Psoas muscle (tissue), 8 donors: ENCODE measurements around the gene CLCNKA. TPM values are rescaled to one million over a fixed set of nuclear protein-coding genes. Genes with fewer than 3 reads are reported as not detected.

Experiments used
- ATAC-seq, 4 donors: fragments of 200-7000 bp; cut with Tn5 transposase; one replicate each; pipeline ENCODE4 v1.9.1; 2020; ENCODE audit warnings: moderate library complexity in 3 of 4, mild to moderate bottlenecking in 2 of 4
- DNase-seq, 2 donors: peaks; one replicate each; pipeline ENCODE4 v3.0.0-alpha.2; 2020
- H3K27ac ChIP-seq: fragments of 200-600 bp; one replicate; pipeline ENCODE4 v1.8.0; 2022
- H3K27me3 ChIP-seq, 3 donors: fragments of 200-600 bp in 1 of 3; one replicate each; pipeline versions ENCODE4 v1.6.1 to v1.8.0; 2013 to 2022; ENCODE audit warnings: low read length in 2 of 3, mild to moderate bottlenecking in 2 of 3, moderate library complexity in 1 of 3; ENCODE audit not compliant: insufficient read depth in 3 of 3
- H3K36me3 ChIP-seq, 2 donors: fragments of 200-600 bp in 1 of 2; one replicate each; pipeline versions ENCODE4 v1.6.1 to v1.8.0; 2013 to 2022; ENCODE audit warnings: low read depth in 1 of 2, mild to moderate bottlenecking in 1 of 2, moderate library complexity in 1 of 2; ENCODE audit not compliant: insufficient read depth in 1 of 2
- H3K4me1 ChIP-seq: fragments of 200-600 bp; one replicate; pipeline ENCODE4 v1.8.0; 2022
- H3K4me3 ChIP-seq: fragments of 200-600 bp; one replicate; pipeline ENCODE4 v1.8.0; 2022; ENCODE audit warnings: mild to moderate bottlenecking
- H3K9me3 ChIP-seq: fragments of 200-600 bp; one replicate; pipeline ENCODE4 v1.8.0; 2022
- WGBS, 3 donors: extraction: QIAGEN DNeasy Blood & Tissue Kit; methylation state at CpG; one replicate each; pipeline versions ENCODE4 v1.1.6 to v1.1.7; 2013; 5-methylcytosine and 5-hydroxymethylcytosine counted together
- intact Hi-C, 2 donors: fragments of 100-400 bp; cut with DNase I; formaldehyde crosslinking; loops; one replicate each; pipeline versions ENCODE4 v1.11.0 to v1.14.2; 2022
- polyA plus RNA-seq, 3 donors: library from polyadenylated mRNA; stranded (reverse); fragments of 200-250 nt; gene quantifications; one replicate each; pipeline ENCODE4 v1.2.3, GENCODE V29; 2013
- total RNA-seq, 4 donors: library from RNA; stranded (reverse); fragmentation: NEBNext Ultra II Directional in 2 of 4; extraction: Animal tissue kit (Norgen Biotek cat#: 25700) in 2 of 4; gene quantifications; one replicate each; pipeline versions ENCODE4 v1.2.1 to v1.2.4, GENCODE V29; 2021 to 2023
- TF ChIP-seq, protein P1 (sequence below): fragments of 200-600 bp; IDR thresholded peaks from one replicate; pipeline ENCODE4 v1.8.0; 2022; ENCODE audit warnings: antibody characterized with exemption
- donor health status: healthy with polysubstance abuse.
- donor health status: DM: no; HTN: no; CAD: no; lungs with moderate emphysema.
- donor health status: Bipolar disorder and iron deficiency.
- donor health status: healthy.
- donor health status: DM: yes; HTN: yes; CAD: no.
- donor health status: DM: no; HTN: no; CAD: no.
- donor health status: DM: no; HTN: no; CAD: no.
- donor health status: DM: yes; HTN: yes; CAD: no.

The CLCNKA gene
- total and polyA plus RNA-seq, 7 donors = 0.30 to 2.2 (median 1.2) TPM

DNA sequence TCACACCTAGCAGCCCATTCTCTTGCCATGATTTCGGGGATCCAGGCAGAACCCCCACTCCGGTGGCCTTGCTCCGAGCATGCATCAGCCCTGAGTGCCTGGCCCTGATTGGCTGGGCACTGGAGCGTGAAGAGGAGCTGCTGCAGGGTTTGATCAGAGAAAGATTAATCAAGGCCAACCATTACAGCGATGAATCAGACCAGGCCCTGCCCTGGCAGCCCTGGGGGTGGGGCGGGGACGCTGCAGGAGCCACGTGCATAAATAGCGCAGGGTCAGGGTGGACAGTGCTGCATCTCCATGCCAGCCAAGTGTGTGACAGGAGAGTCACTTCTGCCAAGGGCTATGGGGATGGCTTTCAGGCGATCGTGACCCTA is 55.0 kb downstream of the CLCNKA start:
- Histone ChIP-seq H3K9me3 (no peaks in the 10 kb centered on the region), H3K27ac (no peak overlapping the region), H3K27me3 (peaks cover 0 to 18% (median 2%) of the 10 kb centered on the region in 3 donors), H3K36me3 (no peaks in the 10 kb centered on the region), H3K4me1 (no peaks in the 10 kb centered on the region), H3K4me3 (no peak overlapping the region)
- WGBS, 3 donors = 56 to 66% (median 65%) methylated on average over 10 to 11 of the region's 11 CpGs
- DNase-seq (peak; percentile 53 to 59), ATAC-seq (peak; percentile 33 to 60 (median 48))
- intact Hi-C loops = loop anchor here in 1 of 2 donors (5.0 kb wide), 1 partner anchor 165 kb away; no protein-coding TSS in a partner anchor
- TF ChIP-seq, protein P1, sequence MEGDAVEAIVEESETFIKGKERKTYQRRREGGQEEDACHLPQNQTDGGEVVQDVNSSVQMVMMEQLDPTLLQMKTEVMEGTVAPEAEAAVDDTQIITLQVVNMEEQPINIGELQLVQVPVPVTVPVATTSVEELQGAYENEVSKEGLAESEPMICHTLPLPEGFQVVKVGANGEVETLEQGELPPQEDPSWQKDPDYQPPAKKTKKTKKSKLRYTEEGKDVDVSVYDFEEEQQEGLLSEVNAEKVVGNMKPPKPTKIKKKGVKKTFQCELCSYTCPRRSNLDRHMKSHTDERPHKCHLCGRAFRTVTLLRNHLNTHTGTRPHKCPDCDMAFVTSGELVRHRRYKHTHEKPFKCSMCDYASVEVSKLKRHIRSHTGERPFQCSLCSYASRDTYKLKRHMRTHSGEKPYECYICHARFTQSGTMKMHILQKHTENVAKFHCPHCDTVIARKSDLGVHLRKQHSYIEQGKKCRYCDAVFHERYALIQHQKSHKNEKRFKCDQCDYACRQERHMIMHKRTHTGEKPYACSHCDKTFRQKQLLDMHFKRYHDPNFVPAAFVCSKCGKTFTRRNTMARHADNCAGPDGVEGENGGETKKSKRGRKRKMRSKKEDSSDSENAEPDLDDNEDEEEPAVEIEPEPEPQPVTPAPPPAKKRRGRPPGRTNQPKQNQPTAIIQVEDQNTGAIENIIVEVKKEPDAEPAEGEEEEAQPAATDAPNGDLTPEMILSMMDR = no peak

DNA sequence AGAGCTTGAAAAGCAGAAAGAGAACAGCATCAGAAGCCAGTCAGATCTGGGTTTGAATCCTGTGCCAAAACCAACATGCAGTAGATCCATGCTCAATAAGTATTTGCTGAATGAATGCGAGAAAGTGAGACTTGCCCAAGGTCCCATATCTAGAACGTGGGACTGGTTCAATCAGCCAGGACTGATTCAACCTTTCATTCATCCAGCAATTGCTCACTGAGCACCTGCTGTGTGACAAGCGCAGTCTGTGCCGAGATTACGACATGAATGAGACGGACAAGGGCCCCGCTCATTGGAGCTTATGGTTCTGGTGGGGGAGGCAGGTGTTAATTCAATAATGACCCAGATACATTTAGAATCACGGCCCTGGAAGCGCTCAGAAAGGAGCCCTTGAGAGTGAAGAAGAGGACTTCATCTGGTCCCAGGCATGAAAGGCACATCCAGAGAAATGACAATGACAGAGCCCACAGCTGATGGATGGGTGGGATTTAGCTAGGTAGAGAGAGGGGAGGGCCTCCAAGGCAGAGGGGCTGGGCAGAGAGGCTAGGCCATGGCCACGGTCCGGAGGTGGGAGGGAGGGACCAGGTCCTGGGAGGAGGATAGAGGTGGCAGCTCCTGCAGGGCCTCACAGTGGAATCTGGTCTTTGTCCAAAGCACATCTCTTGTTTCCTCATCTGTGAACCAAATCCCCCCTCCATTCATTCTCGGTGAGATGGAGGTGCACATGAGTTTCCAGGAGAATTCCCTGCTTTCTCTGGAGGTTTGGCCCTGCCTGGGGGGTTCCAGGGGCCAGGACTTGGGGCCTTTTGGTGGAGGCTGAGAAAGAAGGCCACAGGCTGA is 55.8 kb downstream of the CLCNKA start:
- H3K4me3 ChIP-seq = no peak overlapping the region
- no peaks in the 10 kb centered on the region for H3K4me1 ChIP-seq
- no peak overlapping the region for H3K27ac ChIP-seq
- ATAC-seq (no peak), DNase-seq (peak in 1 of 2 donors; percentile 40)
- WGBS, 3 donors = 69 to 86% (median 80%) methylated on average over 12 of the region's 12 CpGs
- peaks cover 0 to 12% (median 2%) of the 10 kb centered on the region in 3 donors for H3K27me3 ChIP-seq
- intact Hi-C loops = loop anchor here in 1 of 2 donors (2.0 to 5.0 kb wide), 2 partner anchors 109 to 165 kb away; no protein-coding TSS in a partner anchor
- TF ChIP-seq, protein P1 = no peak
- H3K36me3 ChIP-seq = no peaks in the 10 kb centered on the region
- H3K9me3 ChIP-seq = no peaks in the 10 kb centered on the region

DNA sequence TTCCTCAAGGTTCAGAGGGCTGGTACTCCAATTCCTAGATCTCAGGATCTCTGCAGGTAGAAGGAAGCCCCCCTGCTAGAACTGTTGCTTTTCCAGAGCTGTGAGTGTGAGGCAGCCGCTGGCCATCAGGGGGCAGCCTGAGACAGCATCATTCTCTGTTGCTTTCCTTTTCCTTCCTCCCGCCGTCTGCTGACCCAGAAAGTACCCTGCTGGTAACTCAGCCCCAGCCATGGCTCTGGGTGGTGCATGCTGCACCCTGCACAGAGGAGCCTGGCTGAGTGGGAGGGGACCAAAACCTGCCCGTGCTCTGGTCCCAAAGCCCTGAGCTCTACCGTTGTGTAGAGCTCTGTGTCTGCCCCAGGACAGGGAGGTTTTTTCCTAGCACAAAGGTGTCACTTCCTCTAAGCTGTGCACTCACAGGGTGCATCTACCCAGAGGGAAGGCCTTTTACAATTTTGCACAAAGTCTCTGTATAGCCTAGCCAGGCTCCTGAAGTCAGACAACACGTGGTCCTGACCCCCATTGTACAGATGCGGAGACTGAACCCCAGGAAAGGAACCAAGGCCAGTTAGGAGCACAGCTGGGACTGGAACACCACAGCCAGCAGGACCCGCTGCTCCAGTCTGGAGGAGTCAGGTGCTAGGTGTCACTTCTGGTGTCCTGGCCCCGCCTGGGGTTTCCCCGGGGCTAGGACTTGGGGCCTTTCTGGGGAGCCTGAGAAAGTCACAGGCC is 57.3 kb downstream of the CLCNKA start:
- no peaks in the 10 kb centered on the region for H3K36me3 ChIP-seq
- 36 to 39% (median 37%) methylated on average over 10 of the region's 10 CpGs for WGBS, 3 donors
- H3K4me1 ChIP-seq = no peaks in the 10 kb centered on the region
- TF ChIP-seq, protein P1 = peak; percentile 86
- intact Hi-C loops = loop anchor here (1.0 to 5.0 kb wide), 4 partner anchors 108 to 169 kb away; no protein-coding TSS in a partner anchor
- peak; percentile 78 to 84 for DNase-seq
- H3K4me3 ChIP-seq = no peak overlapping the region
- peak; percentile 64 to 76 (median 71) for ATAC-seq
- H3K27me3 ChIP-seq = peaks cover 0 to under 1% (median 0%) of the 10 kb centered on the region in 3 donors
- no peak overlapping the region for H3K27ac ChIP-seq
- H3K9me3 ChIP-seq = no peaks in the 10 kb centered on the region

DNA sequence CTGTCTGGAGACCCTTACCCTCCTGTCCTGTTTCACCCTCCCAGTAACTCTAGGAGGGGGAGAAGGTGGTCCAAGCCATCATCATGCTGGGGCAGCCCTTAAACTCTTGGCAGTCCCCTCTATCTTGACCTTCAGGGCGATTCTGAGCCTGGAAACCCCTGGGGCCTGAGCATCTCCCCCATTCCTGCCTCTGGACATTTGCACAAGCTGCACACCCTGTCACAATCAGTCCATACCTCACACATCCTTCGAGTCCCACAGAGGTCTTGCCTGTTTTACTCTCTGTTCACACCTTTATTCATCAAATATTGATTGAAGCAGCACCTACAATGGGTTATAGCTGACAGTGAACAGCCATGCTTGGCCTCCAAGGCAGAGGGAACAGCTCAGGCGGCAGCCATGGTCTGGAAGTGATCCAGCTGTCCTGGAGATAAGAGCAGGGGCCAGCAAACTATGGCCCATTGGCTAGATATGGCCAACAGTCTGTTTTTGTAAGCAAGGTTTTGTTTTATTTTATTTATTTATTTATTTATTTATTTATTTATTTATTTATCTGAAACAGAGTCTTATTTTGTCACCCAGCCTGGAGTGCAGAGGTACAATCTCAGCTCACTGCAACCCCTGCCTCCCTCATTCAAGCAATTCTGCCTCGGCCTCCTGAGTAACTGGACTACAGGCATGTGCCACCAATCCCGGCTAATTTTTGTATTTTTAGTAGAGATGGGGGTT is 58.8 kb downstream of the CLCNKA start:
- TF ChIP-seq, protein P1 = no peak
- no peak for ATAC-seq
- intact Hi-C loops = loop anchor here (1.0 to 10.0 kb wide), 2 partner anchors 164 to 284 kb away; partner anchors contain the start of gene SZRD1 (in 1 of the 2)
- H3K4me1 ChIP-seq = peaks cover 3% of the 10 kb centered on the region
- H3K36me3 ChIP-seq = no peaks in the 10 kb centered on the region
- H3K9me3 ChIP-seq = no peaks in the 10 kb centered on the region
- H3K27me3 ChIP-seq = no peaks in the 10 kb centered on the region
- no peak for DNase-seq
- no peak overlapping the region for H3K4me3 ChIP-seq
- WGBS, 3 donors = 93 to 97% (median 96%) methylated on average over 5 of the region's 5 CpGs
- no peak overlapping the region for H3K27ac ChIP-seq
